Measurements from ENCODE around the gene MARVELD1. TPM values are rescaled to one million over a fixed set of nuclear protein-coding genes. Genes with fewer than 3 reads are reported as not detected.
A peak's percentile ranks its signal among the peaks of the same experiment; 100 is the strongest.

Gene MARVELD1
- total and polyA plus RNA-seq, 2 of the 13 experiments (the other 11 are each of a cell fraction or from before 2014, with no cell fraction given) = not detected

DNA sequence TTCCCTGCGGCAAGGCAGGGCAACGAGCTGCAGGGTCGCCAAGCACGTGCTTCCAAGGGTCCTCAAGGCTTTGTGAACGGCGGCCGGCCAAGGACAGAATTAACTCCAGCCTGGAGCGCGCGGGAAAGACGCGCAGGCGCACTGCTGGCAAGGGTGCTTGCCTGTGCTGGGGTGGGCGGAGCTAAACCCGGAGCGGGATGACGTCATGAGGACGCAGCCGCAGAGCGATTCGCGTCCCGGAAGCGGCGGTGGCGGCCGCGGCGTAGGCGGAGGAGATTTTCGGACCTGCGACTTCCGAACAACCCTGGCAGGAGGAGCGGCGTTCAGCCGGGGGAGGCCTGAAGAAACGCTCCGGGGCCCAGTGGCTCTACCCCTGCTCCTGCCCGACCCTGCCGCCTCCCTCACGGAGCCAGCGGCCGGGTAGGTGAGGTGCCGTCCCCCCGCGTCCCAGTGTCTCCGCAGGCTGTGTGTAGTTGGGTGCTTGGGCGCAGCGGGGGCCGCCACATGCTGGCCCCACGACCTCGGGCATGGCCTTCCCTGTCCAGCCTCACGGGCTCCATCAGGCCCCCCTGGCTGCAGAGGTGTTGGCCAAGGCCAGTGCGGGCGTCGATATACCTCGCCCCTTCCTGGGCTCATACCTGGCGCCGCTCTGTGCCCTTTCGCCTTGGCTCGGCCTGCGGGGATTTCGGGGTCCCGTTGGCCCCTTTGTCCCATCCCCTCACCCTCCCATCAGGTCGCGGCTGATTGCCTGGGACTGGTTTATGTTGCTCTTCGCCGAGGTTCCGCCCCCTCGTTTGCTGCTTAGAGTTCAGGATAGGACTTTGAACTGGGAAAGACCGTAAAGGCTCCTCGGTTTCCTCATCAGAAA lies 23.6 kb downstream of the MARVELD1 start, which contains the start of gene ZFYVE27 (continued):
- TF ChIP-seq ZNF282 (IDR thresholded peaks at IDR 0.05; ENCODE audit: partially characterized antibody) (no peak), NRL (CRISPR knock-in tag; IDR thresholded peaks at IDR 0.05; ENCODE audit: borderline replicate concordance) (peak; percentile 98), SRSF4 (IDR thresholded peaks at IDR 0.05; ENCODE audit: low read depth, low read length, poor library complexity, severe bottlenecking) (no peak), SRF (IDR thresholded peaks at IDR 0.05; ENCODE audit: low read depth, low read length) (no peak), GABPA (IDR thresholded peaks at IDR 0.05; ENCODE audit: low read depth, low read length) (0 out of 2 replicates have a peak, but pooled peaks have one; percentile 35), GABPA (CRISPR knock-in tag; IDR thresholded peaks at IDR 0.05; ENCODE audit: low read depth) (peak; percentile 64), ZNF607 (CRISPR knock-in tag; IDR thresholded peaks at IDR 0.05; ENCODE audit: borderline replicate concordance) (peak; percentile 99), NCOA5 (CRISPR knock-in tag; IDR thresholded peaks at IDR 0.05) (no peak), KAT7 (CRISPR knock-in tag; IDR thresholded peaks at IDR 0.05; ENCODE audit: borderline replicate concordance) (peak; percentile 89), SMAD3 (CRISPR knock-in tag; IDR thresholded peaks at IDR 0.05) (peak; percentile 87), ARID2 (CRISPR knock-in tag; IDR thresholded peaks at IDR 0.05; ENCODE audit: borderline replicate concordance) (peak; percentile 95), PHF21A (CRISPR knock-in tag; IDR thresholded peaks at IDR 0.05) (peak; percentile 59), MXD4 (CRISPR knock-in tag; IDR thresholded peaks at IDR 0.05) (peak; percentile 96), PHF8 (CRISPR knock-in tag; IDR thresholded peaks at IDR 0.05) (peak; percentile 96), ZBTB4 (CRISPR knock-in tag; IDR thresholded peaks at IDR 0.05; ENCODE audit: borderline replicate concordance) (peak; percentile 83; the same call in 1 of the 2 replicates), EED (CRISPR knock-in tag; IDR thresholded peaks at IDR 0.05) (peak; percentile 36; the same call in 1 of the 2 replicates), ZNF557 (CRISPR knock-in tag; IDR thresholded peaks at IDR 0.05) (peak; percentile 92; the same call in 1 of the 2 replicates), ZNF605 (CRISPR knock-in tag; IDR thresholded peaks at IDR 0.05) (peak; percentile 98), ATF1 (CRISPR knock-in tag; IDR thresholded peaks at IDR 0.05) (peak; percentile 83), ZNF572 (CRISPR knock-in tag; IDR thresholded peaks at IDR 0.05) (0 out of 2 replicates have a peak, but pooled peaks have one; percentile 58), HOXD1 (CRISPR knock-in tag; IDR thresholded peaks at IDR 0.05) (peak; percentile 86; the same call in 1 of the 2 replicates), GABPB1 (CRISPR knock-in tag; IDR thresholded peaks at IDR 0.05) (peak; percentile 90), FOXK2 (IDR thresholded peaks at IDR 0.05) (no peak)
- TF ChIP-seq, protein P1, sequence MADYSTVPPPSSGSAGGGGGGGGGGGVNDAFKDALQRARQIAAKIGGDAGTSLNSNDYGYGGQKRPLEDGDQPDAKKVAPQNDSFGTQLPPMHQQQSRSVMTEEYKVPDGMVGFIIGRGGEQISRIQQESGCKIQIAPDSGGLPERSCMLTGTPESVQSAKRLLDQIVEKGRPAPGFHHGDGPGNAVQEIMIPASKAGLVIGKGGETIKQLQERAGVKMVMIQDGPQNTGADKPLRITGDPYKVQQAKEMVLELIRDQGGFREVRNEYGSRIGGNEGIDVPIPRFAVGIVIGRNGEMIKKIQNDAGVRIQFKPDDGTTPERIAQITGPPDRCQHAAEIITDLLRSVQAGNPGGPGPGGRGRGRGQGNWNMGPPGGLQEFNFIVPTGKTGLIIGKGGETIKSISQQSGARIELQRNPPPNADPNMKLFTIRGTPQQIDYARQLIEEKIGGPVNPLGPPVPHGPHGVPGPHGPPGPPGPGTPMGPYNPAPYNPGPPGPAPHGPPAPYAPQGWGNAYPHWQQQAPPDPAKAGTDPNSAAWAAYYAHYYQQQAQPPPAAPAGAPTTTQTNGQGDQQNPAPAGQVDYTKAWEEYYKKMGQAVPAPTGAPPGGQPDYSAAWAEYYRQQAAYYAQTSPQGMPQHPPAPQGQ (CRISPR knock-in tag; IDR thresholded peaks at IDR 0.05; ENCODE audit: borderline replicate concordance) = 0 out of 2 replicates have a peak, but pooled peaks have one; percentile 71
- TF ChIP-seq, protein P2, sequence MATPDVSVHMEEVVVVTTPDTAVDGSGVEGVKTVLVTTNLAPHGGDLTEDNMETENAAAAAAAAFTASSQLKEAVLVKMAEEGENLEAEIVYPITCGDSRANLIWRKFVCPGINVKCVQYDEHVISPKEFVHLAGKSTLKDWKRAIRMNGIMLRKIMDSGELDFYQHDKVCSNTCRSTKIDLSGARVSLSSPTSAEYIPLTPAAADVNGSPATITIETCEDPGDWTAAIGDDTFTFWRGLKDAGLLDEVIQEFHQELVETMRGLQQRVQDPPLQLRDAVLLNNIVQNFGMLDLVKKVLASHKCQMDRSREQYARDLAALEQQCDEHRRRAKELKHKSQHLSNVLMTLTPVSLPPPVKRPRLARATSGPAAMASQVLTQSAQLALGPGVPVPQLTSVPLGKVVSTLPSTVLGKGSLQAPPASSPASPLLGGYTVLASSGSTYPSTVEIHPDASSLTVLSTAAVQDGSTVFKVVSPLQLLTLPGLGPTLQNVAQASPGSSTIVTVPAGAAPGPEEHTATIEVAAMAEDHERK (CRISPR knock-in tag; IDR thresholded peaks at IDR 0.05; ENCODE audit: low read depth) = peak; percentile 60

Data from HepG2 (cell line).